Activated CD4-positive, alpha-beta memory T cell treated with anti-CD3 and anti-CD28 coated beads for 36 hours (primary cell): ENCODE measurements around the gene OLA1. TPM values are rescaled to one million over a fixed set of nuclear protein-coding genes. Genes with fewer than 3 reads are reported as not detected.

Source experiments
- CTCF ChIA-PET: fragments of 350-600 bp; sonication (Branson Sonifier 250); formaldehyde crosslinking; loops from one replicate; lab custom pipeline; 2021; ENCODE audit warnings: antibody characterized with exemption, inconsistent platforms; lab: Charles Lee
- POLR2A ChIA-PET: fragments of 350-600 bp; sonication (Branson Sonifier 250); formaldehyde crosslinking; loops from one replicate; lab custom pipeline; 2021; ENCODE audit warnings: antibody characterized with exemption; lab: Charles Lee
- DNase-seq: peaks from one replicate; pipeline ENCODE4 v3.0.0-alpha.2; 2020
- H3K27ac Mint-ChIP-seq: one replicate; pipeline ENCODE4 v1.8.0; 2021; ENCODE audit warnings: mixed read lengths
- H3K27me3 Mint-ChIP-seq: one replicate; pipeline ENCODE4 v1.8.0; 2021; ENCODE audit warnings: mixed read lengths
- H3K36me3 Mint-ChIP-seq: one replicate; pipeline ENCODE4 v1.8.0; 2021; ENCODE audit warnings: mixed read lengths
- H3K4me1 Mint-ChIP-seq: one replicate; pipeline ENCODE4 v1.8.0; 2021; ENCODE audit warnings: low read depth, mixed read lengths
- H3K4me3 Mint-ChIP-seq: one replicate; pipeline ENCODE4 v1.8.0; 2021; ENCODE audit warnings: mild to moderate bottlenecking, mixed read lengths
- H3K9me3 Mint-ChIP-seq: one replicate; pipeline ENCODE4 v1.8.0; 2021; ENCODE audit warnings: mixed read lengths
- intact Hi-C: fragments of 100-400 bp; cut with micrococcal nuclease; formaldehyde crosslinking; loops from one replicate; pipeline ENCODE4 v1.15.1; 2023
- total RNA-seq, 2 experiments: library from RNA; stranded (reverse); gene quantifications; one replicate each; pipeline ENCODE4 v1.2.3, GENCODE V29; 2021

Gene OLA1
- total RNA-seq, 2 experiments from 2014 or later = 111 to 117 TPM

- no peak overlapping the region for H3K27ac Mint-ChIP-seq
- H3K4me3 Mint-ChIP-seq = no peak overlapping the region
- DNase-seq = no peak
- ChIA-PET POLR2A (no interaction called here), CTCF (interaction anchor here (0.6 kb wide), 1 partner anchor 212 kb away, joined by 3 read pairs; no protein-coding TSS in a partner anchor)
- H3K27me3 Mint-ChIP-seq = peaks cover 6% of the 10 kb centered on the region
- peaks cover 14% of the 10 kb centered on the region for H3K9me3 Mint-ChIP-seq
- no peaks in the 10 kb centered on the region for H3K36me3 Mint-ChIP-seq
- H3K4me1 Mint-ChIP-seq = no peaks in the 10 kb centered on the region
- intact Hi-C loops = no loop called here
Measured at GRCh38 chr2:174054926-174055325, 193.4 kb downstream of the OLA1 start.

GRCh38 chr2:174053355-174054151 lies 194.8 kb downstream of the OLA1 start:
- H3K9me3 Mint-ChIP-seq = peaks cover 5% of the 10 kb centered on the region
- intact Hi-C loops = no loop called here
- no peak overlapping the region for H3K27ac Mint-ChIP-seq
- ChIA-PET CTCF (interaction anchor here (1.6 kb wide), 1 partner anchor 13 kb away, joined by 4 read pairs; no protein-coding TSS in a partner anchor), POLR2A (no interaction called here)
- peaks cover 3% of the 10 kb centered on the region for H3K27me3 Mint-ChIP-seq
- no peaks in the 10 kb centered on the region for H3K4me1 Mint-ChIP-seq
- H3K36me3 Mint-ChIP-seq = no peaks in the 10 kb centered on the region
- no peak overlapping the region for H3K4me3 Mint-ChIP-seq
- DNase-seq = no peak

- H3K4me1 Mint-ChIP-seq = no peaks in the 10 kb centered on the region
- POLR2A ChIA-PET = no interaction called here
- H3K9me3 Mint-ChIP-seq = no peaks in the 10 kb centered on the region
- no peaks in the 10 kb centered on the region for H3K36me3 Mint-ChIP-seq
- H3K27ac Mint-ChIP-seq = no peak overlapping the region
- no peak overlapping the region for H3K4me3 Mint-ChIP-seq
- peaks cover 2% of the 10 kb centered on the region for H3K27me3 Mint-ChIP-seq
- intact Hi-C loops = no loop called here
- DNase-seq = no peak
- CTCF ChIA-PET = interaction anchor here (1.6 kb wide), 1 partner anchor 12 kb away, joined by 4 read pairs; no protein-coding TSS in a partner anchor
Measured at GRCh38 chr2:174052584-174052976, 195.8 kb downstream of the OLA1 start.

- CTCF ChIA-PET = interaction anchor here (1.6 kb wide), 1 partner anchor 11 kb away, joined by 4 read pairs; no protein-coding TSS in a partner anchor
- Mint-ChIP-seq H3K4me3 (no peak overlapping the region), H3K27me3 (peaks cover 2% of the 10 kb centered on the region), H3K4me1 (no peaks in the 10 kb centered on the region), H3K27ac (no peak overlapping the region), H3K36me3 (no peaks in the 10 kb centered on the region), H3K9me3 (no peaks in the 10 kb centered on the region)
- DNase-seq = no peak
- intact Hi-C loops = no loop called here
- POLR2A ChIA-PET = no interaction called here
Measured at GRCh38 chr2:174051741-174052583, 196.4 kb downstream of the OLA1 start.

- intact Hi-C loops = no loop called here
- Mint-ChIP-seq H3K9me3 (no peaks in the 10 kb centered on the region), H3K4me3 (no peak overlapping the region), H3K27me3 (peaks cover 2% of the 10 kb centered on the region), H3K4me1 (no peaks in the 10 kb centered on the region), H3K27ac (no peak overlapping the region), H3K36me3 (no peaks in the 10 kb centered on the region)
- no peak for DNase-seq
- ChIA-PET POLR2A (no interaction called here), CTCF (no interaction called here)
Measured at GRCh38 chr2:174051068-174051467, 197.3 kb downstream of the OLA1 start.

GRCh38 chr2:174049895-174050294 lies 198.4 kb downstream of the OLA1 start:
- intact Hi-C loops = loop anchor here (10.0 kb wide), 1 partner anchor 155 kb away; no protein-coding TSS in a partner anchor
- no peak overlapping the region for H3K27ac Mint-ChIP-seq
- no peaks in the 10 kb centered on the region for H3K9me3 Mint-ChIP-seq
- DNase-seq = no peak
- H3K36me3 Mint-ChIP-seq = no peaks in the 10 kb centered on the region
- ChIA-PET CTCF (no interaction called here), POLR2A (no interaction called here)
- H3K27me3 Mint-ChIP-seq = peaks cover 4% of the 10 kb centered on the region
- H3K4me1 Mint-ChIP-seq = no peaks in the 10 kb centered on the region
- no peak overlapping the region for H3K4me3 Mint-ChIP-seq

GRCh38 chr2:174048243-174048642 lies 200.1 kb downstream of the OLA1 start:
- Mint-ChIP-seq H3K4me3 (no peak overlapping the region), H3K36me3 (no peaks in the 10 kb centered on the region)

GRCh38 chr2:174047746-174048145 lies 200.6 kb downstream of the OLA1 start:
- intact Hi-C loops = loop anchor here (10.0 kb wide), 1 partner anchor 153 kb away; no protein-coding TSS in a partner anchor
- no peak for DNase-seq
- Mint-ChIP-seq H3K27ac (no peak overlapping the region), H3K9me3 (no peaks in the 10 kb centered on the region), H3K36me3 (no peaks in the 10 kb centered on the region), H3K4me3 (no peak overlapping the region), H3K27me3 (peaks cover 2% of the 10 kb centered on the region), H3K4me1 (no peaks in the 10 kb centered on the region)
- ChIA-PET POLR2A (no interaction called here), CTCF (no interaction called here)

More at GRCh38 chr2:174048243-174048642, 200.1 kb downstream of the OLA1 start:
- intact Hi-C loops = loop anchor here (10.0 kb wide), 1 partner anchor 153 kb away; no protein-coding TSS in a partner anchor
- POLR2A ChIA-PET = no interaction called here
- Mint-ChIP-seq H3K27me3 (peaks cover 2% of the 10 kb centered on the region), H3K4me1 (no peaks in the 10 kb centered on the region), H3K27ac (no peak overlapping the region), H3K9me3 (no peaks in the 10 kb centered on the region)
- DNase-seq = no peak
- CTCF ChIA-PET = no interaction called here

- H3K27ac Mint-ChIP-seq = no peak overlapping the region
- CTCF ChIA-PET = no interaction called here
- no peaks in the 10 kb centered on the region for H3K9me3 Mint-ChIP-seq
- POLR2A ChIA-PET = interaction anchor here (0.6 kb wide), 1 partner anchor 95 kb away, joined by 4 read pairs; no protein-coding TSS in a partner anchor
- no peaks in the 10 kb centered on the region for H3K36me3 Mint-ChIP-seq
- peaks cover 2% of the 10 kb centered on the region for H3K27me3 Mint-ChIP-seq
- no peaks in the 10 kb centered on the region for H3K4me1 Mint-ChIP-seq
- no peak overlapping the region for H3K4me3 Mint-ChIP-seq
- DNase-seq = no peak
- intact Hi-C loops = loop anchor here (10.0 kb wide), 1 partner anchor 151 kb away; no protein-coding TSS in a partner anchor
Measured at GRCh38 chr2:174046172-174046571, 202.2 kb downstream of the OLA1 start.

GRCh38 chr2:174044556-174044955 lies 203.8 kb downstream of the OLA1 start:
- ChIA-PET CTCF (no interaction called here), POLR2A (no interaction called here)
- no peaks in the 10 kb centered on the region for H3K9me3 Mint-ChIP-seq
- H3K27me3 Mint-ChIP-seq = peaks cover 4% of the 10 kb centered on the region
- intact Hi-C loops = loop anchor here (10.0 kb wide), 1 partner anchor 150 kb away; no protein-coding TSS in a partner anchor
- no peak overlapping the region for H3K4me3 Mint-ChIP-seq
- H3K36me3 Mint-ChIP-seq = no peaks in the 10 kb centered on the region
- peaks cover 6% of the 10 kb centered on the region for H3K4me1 Mint-ChIP-seq
- H3K27ac Mint-ChIP-seq = no peak overlapping the region
- no peak for DNase-seq

- POLR2A ChIA-PET = no interaction called here
- CTCF ChIA-PET = interaction anchor here (0.6 to 1.1 kb wide), 7 partner anchors 12 to 638 kb away, joined by 3 to 8 read pairs (median 4); no protein-coding TSS in a partner anchor
- Mint-ChIP-seq H3K9me3 (no peaks in the 10 kb centered on the region), H3K27me3 (peaks cover 9% of the 10 kb centered on the region), H3K4me1 (peaks cover 17% of the 10 kb centered on the region), H3K4me3 (no peak overlapping the region), H3K27ac (no peak overlapping the region), H3K36me3 (no peaks in the 10 kb centered on the region)
- no peak for DNase-seq
- intact Hi-C loops = loop anchor here (1.0 to 10.0 kb wide), 2 partner anchors 75 to 146 kb away; partner anchors contain the start of gene SP3
Measured at GRCh38 chr2:174040417-174040701, 208.0 kb downstream of the OLA1 start.
